Measurements from ENCODE around the gene PGAP6. TPM values are rescaled to one million over a fixed set of nuclear protein-coding genes. Genes with fewer than 3 reads are reported as not detected.

Gene PGAP6
- total and polyA plus RNA-seq, 2 of the 13 experiments (the other 11 are each of a cell fraction or from before 2014, with no cell fraction given) = 52.7 to 136 TPM

GRCh38 chr16:405548-406506 lies 24.0 kb upstream of the PGAP6 start (continued):
- TF ChIP-seq ZNF230 (CRISPR knock-in tag; IDR thresholded peaks at IDR 0.05) = peak; percentile 81; the same call in 1 of the 2 replicates
- no peak for TF ChIP-seq ZNF598 (CRISPR knock-in tag; IDR thresholded peaks at IDR 0.05; ENCODE audit: borderline replicate concordance)
- peak; percentile 9; the same call in 1 of the 2 replicates for TF ChIP-seq RAD21 (CRISPR knock-in tag; IDR thresholded peaks at IDR 0.05)
- TF ChIP-seq YEATS2 (CRISPR knock-in tag; IDR thresholded peaks at IDR 0.05; ENCODE audit: borderline replicate concordance) = peak; percentile 79; the same call in 1 of the 2 replicates
- TF ChIP-seq ZNF788 (CRISPR knock-in tag; IDR thresholded peaks at IDR 0.05; ENCODE audit: borderline replicate concordance) = peak; percentile 93
- no peak for TF ChIP-seq ZNF670 (CRISPR knock-in tag; IDR thresholded peaks at IDR 0.05; ENCODE audit: borderline replicate concordance)
- TF ChIP-seq, protein P1, sequence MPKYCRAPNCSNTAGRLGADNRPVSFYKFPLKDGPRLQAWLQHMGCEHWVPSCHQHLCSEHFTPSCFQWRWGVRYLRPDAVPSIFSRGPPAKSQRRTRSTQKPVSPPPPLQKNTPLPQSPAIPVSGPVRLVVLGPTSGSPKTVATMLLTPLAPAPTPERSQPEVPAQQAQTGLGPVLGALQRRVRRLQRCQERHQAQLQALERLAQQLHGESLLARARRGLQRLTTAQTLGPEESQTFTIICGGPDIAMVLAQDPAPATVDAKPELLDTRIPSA (CRISPR knock-in tag; IDR thresholded peaks at IDR 0.05; ENCODE audit: borderline replicate concordance) = no peak
- no peak for TF ChIP-seq ZNF646 (CRISPR knock-in tag; IDR thresholded peaks at IDR 0.05)
- TF ChIP-seq ZNF749 (CRISPR knock-in tag; IDR thresholded peaks at IDR 0.05; ENCODE audit: borderline replicate concordance) = peak; percentile 83; the same call in 1 of the 2 replicates
- peak; percentile 72; the same call in 1 of the 2 replicates for TF ChIP-seq ZNF510 (CRISPR knock-in tag; IDR thresholded peaks at IDR 0.05; ENCODE audit: low read depth)
- no peak for TF ChIP-seq ZNF775 (CRISPR knock-in tag; IDR thresholded peaks at IDR 0.05; ENCODE audit: borderline replicate concordance)
- TF ChIP-seq ZNF777 (CRISPR knock-in tag; IDR thresholded peaks at IDR 0.05) = no peak; the same call in 1 of the 2 replicates
- TF ChIP-seq PCBP1 (IDR thresholded peaks at IDR 0.05; ENCODE audit: borderline replicate concordance, low read depth, low read length) = no peak
- TF ChIP-seq ZNF564 (CRISPR knock-in tag; IDR thresholded peaks at IDR 0.05) = peak; percentile 74; the same call in 1 of the 2 replicates
- no peak for TF ChIP-seq HNRNPH1 (optimal IDR thresholded peaks at IDR 0.05; ENCODE audit: low read depth, low read length)
- TF ChIP-seq NFKB2 (CRISPR knock-in tag; IDR thresholded peaks at IDR 0.05; ENCODE audit: borderline replicate concordance) = no peak; the same call in 1 of the 2 replicates
- TF ChIP-seq, protein P2, sequence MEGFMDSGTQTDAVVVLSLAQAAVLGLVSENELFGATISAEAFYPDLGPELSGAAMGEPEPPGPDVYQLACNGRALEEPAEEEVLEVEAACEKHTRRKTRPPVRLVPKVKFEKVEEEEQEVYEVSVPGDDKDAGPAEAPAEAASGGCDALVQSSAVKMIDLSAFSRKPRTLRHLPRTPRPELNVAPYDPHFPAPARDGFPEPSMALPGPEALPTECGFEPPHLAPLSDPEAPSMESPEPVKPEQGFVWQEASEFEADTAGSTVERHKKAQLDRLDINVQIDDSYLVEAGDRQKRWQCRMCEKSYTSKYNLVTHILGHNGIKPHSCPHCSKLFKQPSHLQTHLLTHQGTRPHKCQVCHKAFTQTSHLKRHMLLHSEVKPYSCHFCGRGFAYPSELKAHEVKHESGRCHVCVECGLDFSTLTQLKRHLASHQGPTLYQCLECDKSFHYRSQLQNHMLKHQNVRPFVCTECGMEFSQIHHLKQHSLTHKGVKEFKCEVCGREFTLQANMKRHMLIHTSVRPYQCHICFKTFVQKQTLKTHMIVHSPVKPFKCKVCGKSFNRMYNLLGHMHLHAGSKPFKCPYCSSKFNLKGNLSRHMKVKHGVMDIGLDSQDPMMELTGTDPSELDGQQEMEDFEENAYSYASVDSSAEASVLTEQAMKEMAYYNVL (CRISPR knock-in tag; IDR thresholded peaks at IDR 0.05; ENCODE audit: borderline replicate concordance) = no peak
